Inflammatory macrophage treated with lipopolysaccharide for 4 hours (primary cell): ENCODE data around the gene SMG6.
"Not testable (repeated sequence)": the region's sequence is repeated elsewhere in the genome, so short reads cannot be mapped to it uniquely, and the experiment has no call there.

Experiments
- DNase-seq: peaks from one replicate; pipeline ENCODE4 v3.0.0-alpha.2; 2020

The SMG6 gene

DNA sequence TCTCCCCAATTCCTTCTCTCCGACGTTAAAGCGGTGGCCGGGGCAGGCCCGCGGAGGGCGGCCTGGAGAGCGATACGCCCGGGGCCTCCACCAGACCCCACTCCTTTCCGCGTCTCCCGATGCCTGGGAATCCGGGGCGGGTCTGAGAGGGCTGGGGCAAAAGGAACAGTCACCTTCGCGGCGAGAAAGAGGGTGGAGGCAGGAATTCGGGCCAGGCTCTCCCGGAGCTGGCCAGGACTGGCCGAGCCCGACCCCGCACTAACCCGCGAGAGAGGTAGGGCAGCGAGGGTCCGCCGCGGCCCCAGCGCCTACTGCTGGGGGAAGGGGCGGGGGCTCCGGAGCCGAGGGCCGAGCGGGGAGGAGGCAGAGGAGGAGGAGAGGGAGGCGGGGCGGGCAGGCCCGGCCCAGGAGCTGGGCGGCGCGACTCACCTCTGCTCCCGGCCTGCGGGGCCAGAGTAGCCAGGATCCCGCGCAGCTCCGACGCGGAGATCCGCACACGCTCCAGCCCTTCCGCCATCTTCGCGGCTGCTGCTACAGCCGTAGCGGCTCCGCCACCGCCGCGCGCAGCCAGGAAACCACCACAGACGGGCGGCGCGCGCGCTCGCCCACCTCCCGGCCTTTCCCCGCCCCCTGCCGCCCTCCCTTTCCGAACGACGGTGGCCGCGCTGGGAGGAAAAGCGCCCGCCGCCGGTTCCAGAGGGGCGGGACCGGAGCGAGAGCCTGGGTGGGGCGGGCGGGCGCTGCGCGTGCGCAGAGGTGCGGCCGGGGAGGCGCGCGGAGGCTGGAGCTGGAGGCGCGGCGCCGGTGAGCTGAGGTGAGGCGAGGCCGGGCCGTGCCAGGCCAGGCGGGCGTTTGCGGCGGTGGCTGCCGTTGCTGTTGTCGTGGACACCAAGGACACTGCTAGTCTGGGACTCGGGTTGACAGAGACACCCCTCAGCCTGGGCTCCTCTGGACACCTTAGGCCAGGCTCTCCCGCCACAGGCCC lies at the start of gene SMG6, which contains the start of gene SRR:
Gene SMG6, minus strand, starts transcription at position 582 of the 985 bp plus-strand sequence. Its CDS starts 65 bp downstream, at position 517.
Gene SRR, plus strand, starts transcription at position 747 of the 985 bp plus-strand sequence. CDS start 11,611 bp downstream, outside the sequence.
- DNase-seq: peak; percentile 91

DNA sequence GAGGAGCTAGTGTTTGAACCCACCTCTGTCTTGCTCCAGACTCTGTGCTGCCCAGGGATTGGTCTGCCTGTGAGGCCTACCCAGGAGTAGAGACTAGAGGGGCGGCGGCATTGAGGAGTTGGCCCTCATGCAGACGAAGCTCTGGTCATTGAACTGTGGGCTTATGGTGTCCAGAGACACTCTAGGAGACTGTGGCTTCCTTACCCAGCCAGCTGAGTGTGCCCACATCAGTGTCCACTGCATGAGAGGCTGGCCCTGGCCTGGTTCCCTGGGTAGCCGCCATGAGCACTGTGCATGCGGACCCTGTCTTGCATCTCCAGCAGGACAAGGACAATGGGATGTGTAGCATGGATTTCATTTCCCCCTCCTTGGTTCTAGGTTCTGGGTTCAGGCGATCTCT lies 47.7 kb upstream of the SMG6 start:
- no peak for DNase-seq

DNA sequence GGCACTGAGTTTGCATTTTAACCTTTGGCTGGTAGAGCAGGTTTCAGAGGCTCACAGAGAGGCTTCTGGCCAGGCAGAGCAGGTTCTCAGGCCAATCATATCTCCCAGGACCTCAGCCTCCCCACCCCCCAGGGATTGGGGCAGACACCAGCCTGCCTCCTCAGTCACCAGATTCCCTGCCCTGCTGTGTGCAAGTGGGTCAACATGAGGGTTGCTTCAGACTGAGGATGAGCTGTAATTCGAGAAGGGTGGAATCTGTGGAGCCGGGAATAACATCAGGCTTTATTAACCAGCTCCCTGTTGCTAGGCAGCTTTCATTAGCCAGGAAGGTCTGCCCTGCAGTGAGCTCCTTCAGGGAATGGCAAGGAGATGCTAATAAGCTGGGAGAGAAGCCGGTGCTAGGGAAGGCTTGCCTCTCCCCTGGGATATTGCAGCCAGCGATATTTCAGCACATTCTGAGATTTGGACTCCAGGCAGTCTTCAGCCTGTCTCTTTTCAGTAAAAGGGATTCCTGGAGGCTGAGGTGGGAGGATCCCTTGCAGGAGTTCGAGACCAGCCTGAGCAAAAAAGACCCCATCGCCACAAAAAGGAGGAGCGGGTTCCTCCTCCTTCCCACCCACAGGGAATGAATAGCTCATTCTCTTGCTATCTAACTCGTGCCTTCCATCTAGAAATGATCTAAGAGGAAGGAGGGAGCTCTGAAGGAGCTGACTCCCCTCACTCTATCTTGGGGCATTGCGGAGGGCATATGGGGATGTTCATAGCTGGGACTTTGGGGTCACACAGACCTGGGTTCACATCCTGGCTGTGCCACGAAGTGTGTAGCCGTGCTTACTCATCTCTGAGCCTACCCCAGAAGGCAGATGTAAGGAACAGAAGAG lies 44.5 kb upstream of the SMG6 start:
- DNase-seq: no peak

DNA sequence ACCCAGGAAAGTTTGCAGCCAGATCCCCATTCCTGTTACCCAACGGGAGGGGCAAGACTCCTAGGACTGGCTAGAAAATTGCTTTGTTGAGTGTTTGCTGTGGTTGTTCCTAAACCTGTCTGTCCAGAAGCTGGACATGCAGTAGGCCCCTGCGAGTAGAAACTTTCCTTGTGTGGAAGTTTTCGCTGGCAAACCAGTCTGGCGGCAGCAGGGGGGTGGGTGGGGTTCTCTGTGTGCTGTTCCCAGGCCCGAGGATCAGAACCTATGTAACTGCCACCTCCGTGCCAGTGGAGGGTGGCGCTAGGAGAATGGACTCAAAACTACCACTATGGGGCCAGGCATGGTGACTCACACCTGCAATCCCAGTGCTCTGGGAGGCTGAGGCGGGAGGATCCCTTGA lies 42.9 kb upstream of the SMG6 start:
- DNase-seq: no peak

DNA sequence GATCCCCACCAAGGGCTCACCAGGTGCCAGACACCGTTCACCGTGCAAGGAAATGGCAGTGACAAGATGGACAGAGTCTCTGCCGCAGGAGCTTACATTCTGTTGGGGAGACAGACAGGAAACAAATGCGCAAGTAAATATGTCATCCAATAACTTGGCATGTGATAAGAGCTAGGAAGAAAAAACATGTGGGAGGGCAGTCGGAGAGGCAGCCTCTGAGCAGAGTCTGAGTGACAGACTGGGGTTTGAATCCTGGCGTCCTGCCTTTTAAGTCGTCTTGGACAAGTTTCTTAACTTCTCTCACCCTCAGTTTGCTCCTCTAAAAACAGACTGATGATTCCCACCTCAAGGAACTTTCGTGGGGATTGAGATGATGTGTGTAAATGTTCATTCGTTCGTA lies 40.9 kb upstream of the SMG6 start:
- DNase-seq: no peak

DNA sequence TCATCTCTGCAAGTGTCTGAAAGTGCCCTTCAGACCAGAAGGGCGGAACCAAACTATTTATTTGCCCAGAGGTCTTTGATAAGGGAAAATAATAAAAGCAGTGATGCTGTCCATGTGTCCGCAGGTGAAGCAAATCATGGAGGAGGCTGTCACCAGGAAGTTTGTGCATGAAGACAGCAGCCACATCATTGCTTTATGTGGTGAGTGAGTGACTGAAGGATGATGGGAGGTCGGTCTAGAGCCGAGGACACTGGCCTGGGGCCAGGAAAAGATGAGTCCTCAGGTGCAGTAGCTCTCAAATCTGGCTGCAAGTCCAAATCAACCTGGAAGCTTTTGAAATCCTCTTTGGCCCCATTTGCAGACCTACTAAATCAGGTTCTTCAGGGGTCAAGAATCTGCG lies 39.8 kb upstream of the SMG6 start:
- DNase-seq: no peak

DNA sequence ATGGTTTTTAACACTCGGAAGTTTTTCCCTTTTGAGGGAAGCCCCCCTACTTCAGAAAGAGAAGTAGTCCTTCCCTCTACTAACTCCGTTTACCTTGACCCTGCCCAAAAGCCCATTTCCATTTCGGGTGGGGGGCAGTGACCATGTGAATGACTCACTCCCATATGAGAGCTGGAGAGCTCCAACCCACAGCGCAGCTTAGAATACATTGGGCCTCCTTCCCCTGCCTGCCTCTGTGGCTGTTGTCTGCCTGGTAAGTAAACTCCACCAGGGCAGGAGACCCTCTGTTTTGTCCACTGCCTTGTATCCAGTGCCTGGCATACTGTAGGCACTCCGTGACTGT lies 34.7 kb upstream of the SMG6 start:
- DNase-seq: no peak

DNA sequence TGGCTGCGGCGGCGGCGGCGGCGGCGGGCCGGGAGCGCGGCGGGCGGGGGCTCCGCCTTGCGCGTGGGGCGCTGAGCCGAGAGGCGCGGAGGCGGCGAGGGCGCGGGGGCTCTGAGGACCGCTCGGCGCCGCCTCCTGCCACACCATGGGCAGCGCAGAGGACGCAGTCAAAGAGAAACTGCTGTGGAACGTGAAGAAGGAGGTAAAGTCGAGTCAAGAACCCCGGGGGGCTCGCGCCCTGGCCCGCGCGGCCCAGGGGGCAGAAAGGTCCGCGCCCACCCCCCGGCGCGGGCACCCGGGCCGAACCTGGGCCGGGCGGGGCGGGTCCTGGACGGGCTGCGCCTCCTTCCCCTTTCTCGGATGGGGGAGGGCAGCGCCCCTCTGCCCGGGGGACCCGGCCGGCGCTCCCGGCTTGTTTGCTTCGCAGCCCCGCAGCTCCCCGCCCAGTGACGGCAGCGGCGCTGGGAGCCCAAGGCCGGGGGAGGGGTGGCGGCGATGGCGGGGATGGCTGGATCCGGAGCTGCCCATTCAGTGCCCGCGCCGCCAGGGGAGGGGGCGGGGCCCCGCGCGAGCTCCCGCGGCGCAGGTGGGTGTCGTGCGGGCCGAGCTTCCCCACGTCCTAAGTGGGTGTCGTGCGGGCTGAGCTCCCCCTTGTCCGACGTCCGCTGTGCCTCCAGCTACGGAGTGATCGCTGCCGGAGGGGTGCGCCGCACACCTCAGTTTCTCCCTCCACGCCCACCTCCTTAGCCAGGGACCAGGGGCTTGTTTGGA lies 34.1 kb upstream of the SMG6 start:
- DNase-seq: peak; percentile 49

DNA sequence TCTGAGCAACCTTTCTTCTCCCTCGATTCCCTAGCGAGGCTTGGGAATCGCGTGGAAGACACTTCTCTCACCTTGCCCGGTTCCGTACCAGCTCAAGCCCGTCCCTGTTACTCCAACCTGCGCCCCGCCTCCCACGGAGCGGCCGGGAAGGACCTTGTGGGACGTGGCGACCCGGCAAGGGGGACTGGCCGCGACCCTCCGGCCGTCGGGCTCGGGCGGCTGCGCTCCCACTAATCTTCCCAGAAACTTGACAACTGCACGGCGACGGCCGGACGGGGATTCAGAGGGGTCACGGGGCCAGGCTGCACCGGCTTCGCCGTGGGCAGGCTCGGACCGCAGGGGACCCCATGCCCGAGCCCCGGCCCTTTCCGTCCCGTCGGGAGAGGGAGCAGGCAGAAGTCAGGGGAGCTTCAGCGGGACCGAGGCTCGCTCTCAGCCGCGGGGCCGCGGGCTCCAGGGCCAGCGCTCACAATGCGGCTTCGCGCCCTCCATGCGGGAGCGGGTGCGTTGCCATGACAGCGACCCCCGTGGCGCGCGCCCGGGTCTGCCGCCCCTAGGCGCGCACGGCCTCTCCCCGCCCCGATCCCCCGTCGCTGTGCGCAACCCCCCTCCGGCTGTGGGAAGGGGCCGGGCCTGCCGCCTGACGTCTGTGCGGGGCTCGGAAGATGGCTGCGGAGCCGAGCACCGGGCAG lies 33.4 kb upstream of the SMG6 start, which contains the start of gene SGSM2:
Gene SGSM2, plus strand, starts transcription at position 650 of the 692 bp plus-strand sequence. CDS start 188 bp downstream, outside the sequence.
- DNase-seq: peak; percentile 20

DNA sequence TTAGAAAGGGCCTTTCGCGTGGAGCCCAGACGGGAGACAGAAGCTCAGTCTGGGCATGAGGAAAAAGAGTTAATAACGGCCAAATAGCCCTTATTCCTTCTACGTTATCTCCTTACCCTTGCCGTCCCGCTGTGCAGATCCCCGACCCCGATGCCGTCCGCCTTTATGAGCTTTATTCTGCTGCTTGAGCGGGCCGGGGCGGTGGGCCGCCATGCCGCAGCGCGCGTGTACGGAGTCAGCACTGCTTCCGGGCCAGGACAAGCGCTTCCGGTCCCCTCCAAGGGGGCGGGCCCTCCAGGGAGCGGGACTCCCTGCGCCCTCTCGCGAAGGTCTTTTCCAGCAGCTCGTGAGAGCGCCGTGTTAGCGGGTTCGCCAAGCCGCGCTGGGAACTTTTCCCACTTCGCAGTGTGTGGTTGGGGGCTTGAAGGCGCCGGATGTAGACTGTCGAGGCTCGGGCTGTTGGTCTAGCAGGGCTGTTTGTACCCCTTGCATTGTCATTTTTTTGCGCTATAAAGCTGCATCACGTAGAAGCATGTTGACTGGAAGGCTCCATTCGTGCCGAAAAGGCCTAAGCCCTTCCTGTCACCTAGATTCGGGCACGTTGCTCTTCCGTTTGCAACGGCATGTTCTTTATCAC lies 32.7 kb upstream of the SMG6 start, which contains the start of gene TSR1:
Gene TSR1, minus strand, starts transcription at position 243 of the 637 bp plus-strand sequence. Its CDS starts 30 bp downstream, at position 213.
- DNase-seq: peak; percentile 90

DNA sequence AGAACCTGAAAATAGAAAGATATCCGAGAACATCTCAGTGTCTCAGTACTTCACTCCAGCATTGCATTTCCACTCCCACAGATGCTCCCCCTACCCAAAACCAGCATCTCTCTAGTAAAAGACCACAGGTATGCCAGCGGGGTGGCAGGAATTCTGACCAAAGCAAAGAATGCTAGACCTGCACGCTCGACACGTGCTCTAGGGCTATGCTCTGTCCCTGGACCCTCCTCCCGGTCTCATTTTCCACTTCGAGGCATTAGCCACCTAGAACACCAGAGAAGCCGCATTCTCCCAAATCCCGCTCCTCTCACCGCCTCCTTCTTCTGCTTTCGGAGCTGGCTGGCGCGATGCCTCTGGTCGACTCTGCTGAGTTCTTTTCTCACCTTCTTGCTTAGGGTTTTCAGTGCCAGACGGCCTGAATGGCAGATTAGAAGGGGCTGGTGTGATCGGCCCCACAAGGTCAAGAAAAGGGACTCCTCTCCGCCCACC lies 32.2 kb upstream of the SMG6 start:
- no peak for DNase-seq

DNA sequence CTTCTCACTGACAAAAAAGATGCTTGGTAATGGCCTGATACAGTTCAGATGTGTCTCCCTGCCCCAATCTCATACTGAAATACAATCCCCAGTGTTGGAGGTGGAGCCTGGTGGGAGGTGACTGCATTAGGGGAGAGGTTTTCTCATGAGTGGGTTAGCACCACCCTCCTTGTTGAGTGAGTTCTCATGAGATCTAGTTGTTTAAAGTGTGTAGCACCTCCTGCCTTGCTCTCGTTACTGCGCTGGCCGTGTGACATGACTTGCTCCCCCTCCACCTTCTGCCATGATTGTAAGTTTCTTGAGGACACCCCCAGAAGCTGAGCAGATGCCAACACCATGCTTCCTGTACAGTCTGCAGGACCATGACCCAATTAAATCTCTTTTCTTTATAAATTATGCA lies 27.7 kb upstream of the SMG6 start:
- DNase-seq: no peak

DNA sequence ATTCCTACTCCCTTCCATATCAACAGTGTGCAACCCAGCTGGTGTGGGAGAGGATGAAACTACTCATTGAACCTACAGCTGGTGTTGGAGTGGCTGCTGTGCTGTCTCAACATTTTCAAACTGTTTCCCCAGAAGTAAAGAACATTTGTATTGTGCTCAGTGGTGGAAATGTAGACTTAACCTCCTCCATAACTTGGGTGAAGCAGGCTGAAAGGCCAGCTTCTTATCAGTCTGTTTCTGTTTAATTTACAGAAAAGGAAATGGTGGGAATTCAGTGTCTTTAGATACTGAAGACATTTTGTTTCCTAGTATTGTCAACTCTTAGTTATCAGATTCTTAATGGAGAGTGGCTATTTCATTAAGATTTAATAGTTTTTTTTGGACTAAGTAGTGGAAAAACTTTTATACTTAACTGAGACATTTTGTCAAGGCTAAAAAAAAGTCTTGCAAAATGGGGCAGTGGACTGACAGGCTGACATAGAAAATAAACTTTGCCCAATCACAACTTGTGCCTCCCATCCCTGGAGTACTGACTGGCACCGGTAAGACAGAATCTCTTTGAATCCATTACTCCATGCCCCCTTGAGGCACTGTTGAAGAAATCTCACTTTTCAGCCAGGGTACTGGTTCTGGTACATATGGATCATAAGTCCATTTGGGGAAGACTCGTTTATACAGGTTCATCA lies 20.2 kb upstream of the SMG6 start:
- no peak for DNase-seq

DNA sequence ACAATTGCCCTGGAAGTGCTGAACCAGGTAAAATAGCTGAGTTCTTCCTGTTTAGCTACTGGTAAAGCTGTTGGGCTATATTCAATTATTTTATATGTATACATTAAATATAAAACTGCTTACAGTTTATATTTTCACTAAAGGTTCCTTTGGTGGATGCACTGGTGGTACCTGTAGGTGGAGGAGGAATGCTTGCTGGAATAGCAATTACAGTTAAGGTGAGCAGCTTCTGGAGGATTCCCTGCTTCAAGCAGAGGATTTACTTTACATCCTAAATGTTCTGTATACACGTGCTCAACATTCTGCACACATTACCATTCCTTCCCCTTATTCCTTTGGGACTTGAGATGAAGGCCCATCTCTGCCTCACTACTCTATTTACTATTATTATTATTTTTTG lies 17.8 kb upstream of the SMG6 start:
- no peak for DNase-seq

DNA sequence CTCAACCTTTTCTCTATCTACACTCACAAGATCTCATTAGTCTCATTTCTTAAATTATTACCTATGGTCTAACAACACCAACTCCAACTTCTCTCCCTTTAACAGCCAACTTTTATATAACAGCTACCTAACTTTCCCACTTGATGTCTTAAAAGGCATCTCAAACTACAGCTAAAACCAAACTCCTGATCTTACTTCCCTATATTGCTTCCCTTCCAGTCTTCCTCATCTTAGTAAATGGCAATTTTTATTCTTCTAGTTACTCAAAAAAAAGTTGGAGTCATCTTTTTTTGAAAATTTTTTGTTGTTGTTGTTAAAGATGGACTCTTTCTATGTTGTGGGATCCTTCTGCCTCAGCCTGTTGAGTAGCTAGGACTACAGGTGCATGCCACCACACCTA lies 15.5 kb upstream of the SMG6 start:
- no peak for DNase-seq

DNA sequence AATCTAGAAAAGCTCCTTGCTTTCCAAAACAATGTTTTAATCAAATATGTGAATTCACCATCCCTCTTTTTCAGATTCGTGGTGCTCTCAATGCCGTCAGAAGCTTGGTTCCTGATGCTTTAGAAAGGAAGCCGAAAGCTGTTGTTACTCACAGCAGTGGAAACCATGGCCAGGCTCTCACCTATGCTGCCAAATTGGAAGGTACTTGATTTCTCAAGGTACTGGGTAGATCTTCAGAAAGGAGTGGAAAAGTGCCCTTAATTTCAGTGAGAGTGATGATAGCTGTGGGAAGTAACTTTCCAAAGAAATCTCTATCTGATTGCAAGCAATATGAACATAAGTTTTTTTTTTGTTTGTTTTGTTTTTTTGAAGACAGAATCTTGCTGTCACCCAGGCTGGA lies 14.2 kb upstream of the SMG6 start:
- DNase-seq: no peak

DNA sequence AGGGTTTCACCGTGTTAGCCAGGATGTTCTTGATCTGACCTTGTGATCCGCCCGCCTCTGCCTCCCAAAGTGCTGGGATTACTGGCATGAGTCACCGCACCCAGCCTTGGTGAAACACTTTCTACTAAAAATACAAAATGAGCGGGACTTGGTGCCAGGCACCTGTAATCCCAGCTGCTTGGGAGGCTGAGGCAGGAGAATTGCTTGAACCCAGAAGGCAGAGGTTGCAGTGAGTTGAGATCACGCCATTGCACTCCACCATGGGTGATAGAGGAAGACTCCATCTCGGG lies 13.3 kb upstream of the SMG6 start:
- not testable (repeated sequence) for DNase-seq

DNA sequence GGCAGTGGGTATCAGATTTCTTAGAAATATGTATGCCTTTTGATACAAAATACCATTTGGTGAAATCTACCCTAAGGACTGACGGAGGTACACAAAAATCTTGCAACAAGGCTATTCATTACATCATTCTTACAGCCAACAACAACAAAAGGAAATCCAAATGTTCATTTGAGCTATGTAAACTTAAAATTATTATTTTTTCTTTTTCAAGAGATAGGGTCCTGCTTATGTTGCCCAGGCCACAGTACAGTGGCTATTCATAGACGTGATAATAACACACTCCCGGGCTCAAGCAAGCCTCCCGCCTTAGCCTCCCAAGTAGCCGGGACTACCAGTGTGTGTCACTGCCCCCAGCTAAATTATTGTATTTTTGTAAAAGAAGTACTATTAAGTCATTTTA lies 9.2 kb upstream of the SMG6 start:
- DNase-seq: no peak

DNA sequence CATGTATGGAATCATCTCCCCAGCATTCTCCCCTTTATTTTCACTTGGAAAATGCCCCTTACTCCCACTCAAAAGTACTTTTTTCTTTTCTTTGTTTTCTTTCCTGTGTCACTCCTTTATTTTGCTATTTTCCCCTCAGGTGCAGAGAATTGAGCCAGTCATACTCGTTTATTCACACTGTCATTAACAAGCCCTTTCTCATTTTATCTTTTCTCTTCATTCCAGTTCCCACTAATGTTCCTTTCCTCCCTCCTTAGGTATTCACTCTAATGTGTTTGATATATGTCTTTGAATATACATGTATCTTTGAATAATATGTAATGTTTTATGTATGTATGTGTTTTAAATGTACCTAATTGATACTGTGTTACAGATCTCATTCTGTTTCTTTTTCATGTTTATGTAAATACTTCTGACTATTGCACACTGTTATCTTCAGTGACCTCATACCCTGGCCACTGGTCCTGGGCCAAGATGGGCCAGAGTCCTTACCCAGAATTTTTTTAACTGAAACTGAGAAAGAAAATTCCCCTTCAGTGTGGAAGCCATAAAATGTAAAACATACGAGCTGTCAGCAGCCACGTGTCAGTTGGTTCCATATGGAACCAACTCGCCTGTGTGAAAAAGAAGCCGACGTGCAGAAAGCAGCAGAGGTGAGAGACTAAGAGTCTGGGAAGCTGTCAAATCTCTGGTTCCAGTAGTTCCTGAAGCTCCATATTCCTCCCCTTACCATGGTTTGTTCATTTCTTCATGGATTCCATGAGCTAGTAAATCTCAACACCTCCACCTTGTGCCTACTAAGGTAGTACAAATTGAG lies 6.0 kb upstream of the SMG6 start:
- DNase-seq: no peak

DNA sequence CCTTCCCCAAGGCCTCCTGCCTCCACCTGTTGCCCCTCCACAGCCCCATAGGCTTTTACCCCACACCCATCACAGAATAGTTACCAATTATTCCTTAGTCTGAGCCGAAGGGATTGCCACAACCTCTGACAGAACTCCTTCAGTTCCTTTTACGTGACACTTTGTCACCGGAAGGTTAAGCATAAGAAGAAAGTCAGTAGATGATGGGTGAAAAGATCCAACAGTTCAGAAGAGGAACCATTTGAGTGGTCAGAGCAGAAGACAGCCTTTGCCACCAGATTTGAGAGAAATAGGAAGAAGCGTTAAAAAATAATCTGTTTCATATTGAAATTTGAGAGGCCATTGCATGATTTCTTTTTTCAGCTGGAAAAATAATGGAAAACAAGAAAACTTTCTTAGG lies 1.3 kb upstream of the SMG6 start:
- DNase-seq: peak; percentile 59
